ENCODE data around the gene APOBEC3G. TPM values are rescaled to one million over a fixed set of nuclear protein-coding genes. Genes with fewer than 3 reads are reported as not detected.
"Not testable (repeated sequence)": the region's sequence is repeated elsewhere in the genome, so short reads cannot be mapped to it uniquely, and the experiment has no call there.

APOBEC3G gene
- total RNA-seq: 1 to 10 TPM; 4.1 to 7.9 (median 5.5) TPM

- DNase-seq (ENCODE audit: extremely low spot score); H3K27me3 ChIP-seq; intact Hi-C loops (cut with DNase I); H3K9me3 ChIP-seq: not testable (repeated sequence)
- peaks cover 0 to 22% (median 10%) of the 10 kb centered on the region in 4 donors for H3K36me3 ChIP-seq
- WGBS: 55% methylated on average over 6 of the region's 17 CpGs
- peak within 1 kb of the TSS; percentile 69 to 81 (median 74) for H3K27ac ChIP-seq (replicated peaks in 1 of 4)
- H3K4me1 ChIP-seq: peaks cover 0 to 15% (median 12%) of the 10 kb centered on the region in 4 donors
- peak within 1 kb of the TSS; percentile 51 to 57 (median 54) for H3K4me3 ChIP-seq
- TF ChIP-seq POLR2AphosphoS5 (IDR thresholded peaks at IDR 0.05): peak; percentile 9 to 25
Measured at GRCh38 chr22:39077026-39077840, at the start of gene APOBEC3G. APOBEC3G (plus strand) TSS chr22:39077275; CDS start chr22:39077362, 87 bp downstream.

- Histone ChIP-seq H3K9me3 (no peaks in the 10 kb centered on the region), H3K4me1 (no peaks in the 10 kb centered on the region), H3K4me3 (no peak overlapping the region), H3K27me3 (no peaks in the 10 kb centered on the region), H3K36me3 (peaks cover 0 to 23% (median 9%) of the 10 kb centered on the region in 4 donors), H3K27ac (replicated peaks in 1 of 4) (no peak overlapping the region)
- 89% methylated on average over 4 of the region's 4 CpGs for WGBS
- no peak for TF ChIP-seq POLR2A (IDR thresholded peaks at IDR 0.05; ENCODE audit: low read depth)
- no peak for TF ChIP-seq EP300 (IDR thresholded peaks at IDR 0.05)
- no peak for TF ChIP-seq POLR2AphosphoS5 (IDR thresholded peaks at IDR 0.05)
- no peak for TF ChIP-seq CTCF (IDR thresholded peaks at IDR 0.05)
- no peak for DNase-seq (ENCODE audit: extremely low spot score)
- intact Hi-C loops (cut with DNase I): no loop called here
Measured at GRCh38 chr22:39027717-39028116, 49.4 kb upstream of the APOBEC3G start.

GRCh38 chr22:39028281-39028680, 48.8 kb upstream of the APOBEC3G start:
- Histone ChIP-seq H3K36me3 (peaks cover 0 to 22% (median 9%) of the 10 kb centered on the region in 4 donors), H3K4me3 (no peak overlapping the region), H3K4me1 (no peaks in the 10 kb centered on the region), H3K9me3 (no peaks in the 10 kb centered on the region), H3K27ac (replicated peaks in 1 of 4) (no peak overlapping the region), H3K27me3 (no peaks in the 10 kb centered on the region)
- no peak for TF ChIP-seq CTCF (IDR thresholded peaks at IDR 0.05)
- no peak for TF ChIP-seq POLR2A (IDR thresholded peaks at IDR 0.05; ENCODE audit: low read depth)
- no peak for TF ChIP-seq EP300 (IDR thresholded peaks at IDR 0.05)
- WGBS: 94% methylated on average over 11 of the region's 11 CpGs
- DNase-seq (ENCODE audit: extremely low spot score): no peak
- intact Hi-C loops (cut with DNase I): no loop called here

- intact Hi-C loops (cut with DNase I): no loop called here
- H3K4me3 ChIP-seq: no peak overlapping the region
- H3K27ac ChIP-seq (replicated peaks in 1 of 4): no peak overlapping the region
- WGBS: 93% methylated on average over 13 of the region's 13 CpGs
- H3K36me3 ChIP-seq: peaks cover 0 to 13% (median 2%) of the 10 kb centered on the region in 4 donors
- no peak for DNase-seq (ENCODE audit: extremely low spot score)
- H3K27me3 ChIP-seq: no peaks in the 10 kb centered on the region
- no peaks in the 10 kb centered on the region for H3K4me1 ChIP-seq
- no peaks in the 10 kb centered on the region for H3K9me3 ChIP-seq
- TF ChIP-seq EP300 (IDR thresholded peaks at IDR 0.05) (no peak), POLR2AphosphoS5 (IDR thresholded peaks at IDR 0.05) (no peak), POLR2A (IDR thresholded peaks at IDR 0.05; ENCODE audit: low read depth) (no peak), CTCF (IDR thresholded peaks at IDR 0.05) (no peak)
Measured at GRCh38 chr22:39029227-39029626, 47.8 kb upstream of the APOBEC3G start.

- no peak overlapping the region for H3K4me3 ChIP-seq
- no peaks in the 10 kb centered on the region for H3K4me1 ChIP-seq
- H3K27me3 ChIP-seq: no peaks in the 10 kb centered on the region
- DNase-seq (ENCODE audit: extremely low spot score): no peak
- no peak overlapping the region for H3K27ac ChIP-seq (replicated peaks in 1 of 4)
- no peaks in the 10 kb centered on the region for H3K9me3 ChIP-seq
- WGBS: 92% methylated on average over 14 of the region's 14 CpGs
- TF ChIP-seq CTCF (IDR thresholded peaks at IDR 0.05) (no peak), EP300 (IDR thresholded peaks at IDR 0.05) (no peak), POLR2A (IDR thresholded peaks at IDR 0.05; ENCODE audit: low read depth) (no peak), POLR2AphosphoS5 (IDR thresholded peaks at IDR 0.05) (no peak)
- H3K36me3 ChIP-seq: no peaks in the 10 kb centered on the region
- intact Hi-C loops (cut with DNase I): no loop called here
Measured at GRCh38 chr22:39030705-39031104, 46.4 kb upstream of the APOBEC3G start.

GRCh38 chr22:39031434-39032295, 45.4 kb upstream of the APOBEC3G start:
- H3K36me3 ChIP-seq; H3K9me3 ChIP-seq; intact Hi-C loops (cut with DNase I); H3K4me1 ChIP-seq; H3K27ac ChIP-seq (replicated peaks in 1 of 4); H3K4me3 ChIP-seq; H3K27me3 ChIP-seq; DNase-seq (ENCODE audit: extremely low spot score): not testable (repeated sequence)
- 72% methylated on average over 13 of the region's 18 CpGs for WGBS

GRCh38 chr22:39037071-39037470, 40.0 kb upstream of the APOBEC3G start:
- H3K9me3 ChIP-seq; H3K36me3 ChIP-seq; DNase-seq (ENCODE audit: extremely low spot score); intact Hi-C loops (cut with DNase I); H3K27ac ChIP-seq (replicated peaks in 1 of 4); H3K27me3 ChIP-seq; H3K4me3 ChIP-seq: not testable (repeated sequence)
- peaks cover 7 to 18% (median 17%) of the 10 kb centered on the region in 4 donors for H3K4me1 ChIP-seq
- 70% methylated on average over 2 of the region's 2 CpGs for WGBS

All from esophagus muscularis mucosa (tissue), 4 donors.